Measurements from ENCODE around the gene TEAD3.

Gene TEAD3

DNA sequence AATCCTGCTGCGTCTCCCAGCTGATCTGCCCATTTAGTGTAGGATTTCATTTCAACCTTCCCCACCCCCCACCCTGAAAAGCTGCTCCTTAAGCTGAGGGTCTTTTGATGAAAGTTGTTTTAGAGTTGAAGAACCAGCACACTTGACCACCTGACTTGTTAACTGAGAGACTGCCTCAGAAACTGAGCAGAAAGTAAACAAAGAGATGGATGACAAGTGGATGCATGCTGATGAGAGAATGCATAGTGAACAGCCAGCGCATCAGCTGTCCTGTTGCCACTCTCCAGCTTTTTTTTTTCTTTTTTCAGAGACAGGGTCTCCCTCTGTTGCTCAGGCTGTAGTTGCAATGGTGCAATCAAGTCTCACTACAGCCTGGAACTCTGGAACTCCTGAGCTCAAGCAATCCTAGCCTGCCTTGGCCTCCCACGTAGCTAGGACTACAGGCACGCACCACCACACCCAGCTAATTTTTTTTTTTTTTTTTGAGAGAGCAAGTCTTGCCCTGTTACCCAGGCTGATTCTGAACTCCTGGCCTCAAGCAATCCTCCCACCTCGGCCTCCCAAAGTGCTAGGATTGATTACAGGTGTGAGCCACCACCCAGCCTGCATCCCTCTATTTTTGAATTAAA lies 19.2 kb downstream of the TEAD3 start:
- H3K27ac ChIP-seq = no peak overlapping the region
- TF ChIP-seq, protein P1, sequence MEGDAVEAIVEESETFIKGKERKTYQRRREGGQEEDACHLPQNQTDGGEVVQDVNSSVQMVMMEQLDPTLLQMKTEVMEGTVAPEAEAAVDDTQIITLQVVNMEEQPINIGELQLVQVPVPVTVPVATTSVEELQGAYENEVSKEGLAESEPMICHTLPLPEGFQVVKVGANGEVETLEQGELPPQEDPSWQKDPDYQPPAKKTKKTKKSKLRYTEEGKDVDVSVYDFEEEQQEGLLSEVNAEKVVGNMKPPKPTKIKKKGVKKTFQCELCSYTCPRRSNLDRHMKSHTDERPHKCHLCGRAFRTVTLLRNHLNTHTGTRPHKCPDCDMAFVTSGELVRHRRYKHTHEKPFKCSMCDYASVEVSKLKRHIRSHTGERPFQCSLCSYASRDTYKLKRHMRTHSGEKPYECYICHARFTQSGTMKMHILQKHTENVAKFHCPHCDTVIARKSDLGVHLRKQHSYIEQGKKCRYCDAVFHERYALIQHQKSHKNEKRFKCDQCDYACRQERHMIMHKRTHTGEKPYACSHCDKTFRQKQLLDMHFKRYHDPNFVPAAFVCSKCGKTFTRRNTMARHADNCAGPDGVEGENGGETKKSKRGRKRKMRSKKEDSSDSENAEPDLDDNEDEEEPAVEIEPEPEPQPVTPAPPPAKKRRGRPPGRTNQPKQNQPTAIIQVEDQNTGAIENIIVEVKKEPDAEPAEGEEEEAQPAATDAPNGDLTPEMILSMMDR (conservative IDR thresholded peaks at IDR 0.05; ENCODE audit: low read depth, low read length) = no peak

DNA sequence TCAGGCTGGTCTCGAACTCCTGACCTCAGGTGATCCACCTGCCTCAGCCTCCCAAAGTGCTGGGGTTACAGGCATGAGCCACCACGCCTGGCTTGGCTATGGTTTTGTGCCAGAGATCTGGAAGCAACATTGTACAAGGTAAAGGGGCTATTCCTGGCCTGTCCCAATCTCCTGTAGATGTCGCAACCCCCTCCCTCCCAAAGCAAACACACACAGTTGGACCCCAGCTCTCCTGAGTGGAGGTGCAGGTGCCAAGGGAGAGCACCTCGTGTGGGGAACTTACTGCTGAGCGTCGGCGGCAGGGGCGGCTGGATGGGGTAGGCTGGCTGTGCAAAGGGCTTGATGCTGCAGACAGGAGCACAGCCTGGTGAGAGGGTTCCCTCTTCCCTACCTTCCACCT lies 19.9 kb downstream of the TEAD3 start:
- H3K9ac ChIP-seq = no peak overlapping the region
- H3K4me2 ChIP-seq = no peak overlapping the region
- TF ChIP-seq, protein P1 (conservative IDR thresholded peaks at IDR 0.05; ENCODE audit: low read depth, low read length) = no peak
- H3K4me1 ChIP-seq (ENCODE audit: low read depth, poor library complexity, severe bottlenecking) = no peaks in the 10 kb centered on the region
- H3K79me2 ChIP-seq (ENCODE audit: insufficient read depth, low read depth) = no peaks in the 10 kb centered on the region
- no peak overlapping the region for H3K4me3 ChIP-seq (IDR thresholded peaks at IDR 0.05; ENCODE audit: insufficient read depth, low read depth, low read length)
- 0 out of 2 replicates have a peak, but pooled peaks cover 6% of the 10 kb centered on the region for H4K20me1 ChIP-seq (ENCODE audit: insufficient read depth)
- H3K27ac ChIP-seq = no peak overlapping the region
- H2AFZ ChIP-seq (ENCODE audit: low read depth) = no peak overlapping the region
- H3K27me3 ChIP-seq (ENCODE audit: insufficient read depth, low read depth) = no peaks in the 10 kb centered on the region
- no peaks in the 10 kb centered on the region for H3K36me3 ChIP-seq (ENCODE audit: insufficient read depth)

More for the DNA sequence above, 19.2 kb downstream of the TEAD3 start:
- H3K79me2 ChIP-seq (ENCODE audit: insufficient read depth, low read depth) = no peaks in the 10 kb centered on the region
- no peaks in the 10 kb centered on the region for H3K27me3 ChIP-seq (ENCODE audit: insufficient read depth, low read depth)
- no peaks in the 10 kb centered on the region for H4K20me1 ChIP-seq (ENCODE audit: insufficient read depth)
- no peak overlapping the region for H3K9ac ChIP-seq
- no peak overlapping the region for H3K4me3 ChIP-seq (IDR thresholded peaks at IDR 0.05; ENCODE audit: insufficient read depth, low read depth, low read length)
- H3K4me1 ChIP-seq (ENCODE audit: low read depth, poor library complexity, severe bottlenecking) = no peaks in the 10 kb centered on the region
- H3K36me3 ChIP-seq (ENCODE audit: insufficient read depth) = no peaks in the 10 kb centered on the region
- H2AFZ ChIP-seq (ENCODE audit: low read depth) = no peak overlapping the region
- H3K4me2 ChIP-seq = no peak overlapping the region

DNA sequence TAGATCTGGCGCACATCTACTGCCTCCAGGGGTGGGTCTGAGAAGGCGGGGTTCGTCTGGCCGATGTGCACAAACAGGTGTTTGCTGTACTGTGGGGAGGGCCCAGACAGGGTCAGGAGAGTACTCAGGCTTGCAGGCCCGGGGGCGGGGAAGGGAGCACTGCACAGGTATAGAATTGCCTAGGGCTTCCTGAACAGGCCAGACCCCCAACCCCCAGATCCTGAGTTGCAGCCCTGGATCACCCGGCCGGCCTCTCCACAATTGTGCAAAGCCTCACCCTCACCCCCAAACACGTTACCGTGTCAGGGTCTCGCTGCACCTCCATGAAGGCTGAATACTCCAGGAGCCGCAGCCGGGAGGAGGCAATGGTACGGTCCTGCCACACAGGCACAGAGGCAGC lies 20.9 kb downstream of the TEAD3 start:
- H3K79me2 ChIP-seq (ENCODE audit: insufficient read depth, low read depth) = peaks cover 5% of the 10 kb centered on the region; the same call in 1 of the 2 replicates
- H3K27me3 ChIP-seq (ENCODE audit: insufficient read depth, low read depth) = no peaks in the 10 kb centered on the region
- peaks cover 15% of the 10 kb centered on the region for H4K20me1 ChIP-seq (ENCODE audit: insufficient read depth)
- no peak overlapping the region for H2AFZ ChIP-seq (ENCODE audit: low read depth)
- H3K4me3 ChIP-seq (IDR thresholded peaks at IDR 0.05; ENCODE audit: insufficient read depth, low read depth, low read length) = no peak overlapping the region
- peaks cover 4% of the 10 kb centered on the region; the same call in 1 of the 2 replicates for H3K36me3 ChIP-seq (ENCODE audit: insufficient read depth)
- H3K4me1 ChIP-seq (ENCODE audit: low read depth, poor library complexity, severe bottlenecking) = peaks cover 5% of the 10 kb centered on the region
- H3K4me2 ChIP-seq = no peak overlapping the region
- no peak overlapping the region for H3K27ac ChIP-seq
- no peak overlapping the region for H3K9ac ChIP-seq
- TF ChIP-seq, protein P1 (conservative IDR thresholded peaks at IDR 0.05; ENCODE audit: low read depth, low read length) = no peak

DNA sequence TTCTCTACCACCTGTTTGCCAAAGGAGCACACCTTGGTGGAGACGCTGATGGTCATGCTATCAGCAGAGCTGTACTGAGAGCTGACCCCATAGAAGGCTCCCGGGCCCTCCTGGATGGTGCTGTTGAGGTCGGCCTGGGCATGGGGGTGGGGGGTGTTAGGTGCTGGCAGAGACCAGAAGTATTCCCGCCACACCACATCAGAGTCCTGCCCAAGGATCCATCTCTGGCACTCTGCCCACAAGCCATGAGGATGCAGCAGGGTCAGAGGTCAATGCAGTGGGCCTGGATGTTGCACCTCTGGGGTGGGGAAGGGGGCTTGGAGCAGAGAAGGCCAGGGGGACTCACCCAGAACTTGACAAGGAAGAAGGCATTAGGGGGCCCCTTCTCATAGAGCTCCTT lies 21.3 kb downstream of the TEAD3 start:
- H4K20me1 ChIP-seq (ENCODE audit: insufficient read depth) = peaks cover 19% of the 10 kb centered on the region
- peaks cover 8% of the 10 kb centered on the region for H3K36me3 ChIP-seq (ENCODE audit: insufficient read depth)
- H3K9ac ChIP-seq = no peak overlapping the region
- H3K27ac ChIP-seq = no peak overlapping the region
- TF ChIP-seq, protein P1 (conservative IDR thresholded peaks at IDR 0.05; ENCODE audit: low read depth, low read length) = no peak
- H3K79me2 ChIP-seq (ENCODE audit: insufficient read depth, low read depth) = peaks cover 10% of the 10 kb centered on the region
- H2AFZ ChIP-seq (ENCODE audit: low read depth) = no peak overlapping the region
- no peak overlapping the region for H3K4me3 ChIP-seq (IDR thresholded peaks at IDR 0.05; ENCODE audit: insufficient read depth, low read depth, low read length)
- H3K4me2 ChIP-seq = no peak overlapping the region
- no peaks in the 10 kb centered on the region for H3K27me3 ChIP-seq (ENCODE audit: insufficient read depth, low read depth)
- peaks cover 10% of the 10 kb centered on the region for H3K4me1 ChIP-seq (ENCODE audit: low read depth, poor library complexity, severe bottlenecking)

All from KMS-11 (cell line).